Mesendoderm (in vitro differentiated cells): ENCODE data around the gene ZNFX1.
"Not testable (repeated sequence)": the region's sequence is repeated elsewhere in the genome, so short reads cannot be mapped to it uniquely, and the experiment has no call there.

Experiments
- DNase-seq: peaks from one replicate; pipeline ENCODE4 v3.0.0; 2013
- H2AK5ac ChIP-seq: 2 replicates; pipeline ENCODE4 v1.6.1; 2013; ENCODE audit warnings: low read length, inconsistent platforms
- H2BK120ac ChIP-seq: 2 replicates; pipeline ENCODE4 v1.6.1; 2013; ENCODE audit warnings: low read depth, mild to moderate bottlenecking, low read length, moderate library complexity, mixed read lengths
- H2BK15ac ChIP-seq: replicated peaks from 2 replicates; pipeline ENCODE4 v1.6.1; 2013; ENCODE audit warnings: low read depth, mild to moderate bottlenecking, moderate library complexity
- H2BK5ac ChIP-seq: 2 replicates; pipeline ENCODE4 v1.6.1; 2013; ENCODE audit warnings: low read length, inconsistent platforms
- H3K18ac ChIP-seq: 2 replicates; pipeline ENCODE4 v1.6.1; 2013; ENCODE audit warnings: mild to moderate bottlenecking, low read length, mixed read lengths
- H3K23ac ChIP-seq: one replicate; pipeline ENCODE4 v1.6.1; 2013; ENCODE audit warnings: low read length
- H3K27ac ChIP-seq: 2 replicates; pipeline ENCODE4 v1.5.1; 2013; ENCODE audit warnings: low read depth, mild to moderate bottlenecking, inconsistent platforms, low read length, moderate library complexity
- H3K27me3 ChIP-seq: 2 replicates; pipeline ENCODE4 v1.6.1; 2013; ENCODE audit warnings: low read length, control low read depth, mild to moderate bottlenecking, inconsistent platforms; ENCODE audit not compliant: insufficient read depth, poor library complexity
- H3K36me3 ChIP-seq: 2 replicates; pipeline ENCODE4 v1.6.1; 2013; ENCODE audit warnings: low read length, inconsistent platforms; ENCODE audit not compliant: control insufficient read depth, insufficient read depth
- H3K4ac ChIP-seq: one replicate; pipeline ENCODE4 v1.6.1; 2013; ENCODE audit warnings: low read depth, mild to moderate bottlenecking, low read length, moderate library complexity
- H3K4me1 ChIP-seq: 2 replicates; pipeline ENCODE4 v1.6.1; 2013; ENCODE audit warnings: low read depth, low read length, inconsistent platforms; ENCODE audit not compliant: control insufficient read depth
- H3K4me2 ChIP-seq: 2 replicates; pipeline ENCODE4 v1.6.1; 2013; ENCODE audit warnings: low read length
- H3K4me3 ChIP-seq: 2 replicates; pipeline ENCODE4 v1.5.1; 2013; ENCODE audit warnings: mild to moderate bottlenecking, low read length
- H3K56ac ChIP-seq: one replicate; pipeline ENCODE4 v1.6.1; 2013; ENCODE audit warnings: low read length
- H3K79me1 ChIP-seq: 2 replicates; pipeline ENCODE4 v1.6.1; 2013; ENCODE audit warnings: low read length, inconsistent platforms
- H3K79me2 ChIP-seq: 2 replicates; pipeline ENCODE4 v1.6.1; 2013; ENCODE audit warnings: mild to moderate bottlenecking, low read length; ENCODE audit not compliant: control insufficient read depth, insufficient read depth
- H3K9ac ChIP-seq: 2 replicates; pipeline ENCODE4 v1.6.1; 2013; ENCODE audit warnings: low read length, inconsistent platforms
- H4K5ac ChIP-seq: one replicate; pipeline ENCODE4 v1.6.1; 2013; ENCODE audit warnings: low read length
- H4K8ac ChIP-seq: one replicate; pipeline ENCODE4 v1.6.1; 2013; ENCODE audit warnings: low read depth, mild to moderate bottlenecking, control low read depth, low read length, moderate library complexity
- WGBS: extraction: QIAGEN DNeasy Blood & Tissue Kit; methylation state at CpG from one replicate; pipeline ENCODE4 v1.1.7; 2013; ENCODE audit warnings: low lambda C conversion rate, missing lambda C conversion rate; ENCODE audit not compliant: insufficient coverage; ENCODE audit errors: extremely low coverage; 5-methylcytosine and 5-hydroxymethylcytosine counted together
- small RNA-seq: library from polyadenylated mRNA; stranded (forward); fragments of <200 nt; extraction: miRNeasy Mini kit (QIAGEN cat#:217004); gene quantifications from one replicate; pipeline ENCODE3, GENCODE V24; 2013; ENCODE audit not compliant: insufficient read depth

ZNFX1 gene

DNA sequence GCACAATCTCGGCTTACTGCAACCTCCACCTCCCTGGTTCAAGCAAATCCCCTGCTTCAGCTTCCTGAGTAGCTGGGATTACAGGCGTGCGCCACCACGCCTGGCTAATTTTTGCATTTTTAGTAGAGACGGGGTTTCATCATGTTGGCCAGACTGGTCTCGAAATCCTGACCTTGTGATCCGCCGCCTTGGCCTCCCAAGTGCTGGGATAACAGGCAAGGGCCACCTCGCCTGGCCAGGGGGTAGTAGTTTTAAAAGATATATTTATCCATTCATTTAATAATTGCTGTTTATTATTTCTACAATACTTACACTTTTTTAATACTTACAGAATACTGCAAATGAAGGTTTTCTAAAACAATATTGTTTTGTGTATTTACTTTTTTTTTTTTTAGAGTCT lies 74.1 kb downstream of the ZNFX1 start:
- Histone ChIP-seq H4K8ac (no peak overlapping the region), H3K79me2 (no peaks in the 10 kb centered on the region), H4K5ac (no peak overlapping the region), H3K4me1 (no peaks in the 10 kb centered on the region), H3K4ac (no peak overlapping the region), H3K23ac (no peak overlapping the region), H2AK5ac (no peak overlapping the region), H3K4me2 (no peak overlapping the region), H2BK15ac (no peak overlapping the region), H2BK120ac (no peak overlapping the region), H3K18ac (no peak overlapping the region), H3K27me3 (no peaks in the 10 kb centered on the region), H3K4me3 (no peak overlapping the region), H3K36me3 (no peaks in the 10 kb centered on the region), H3K56ac (no peak overlapping the region), H3K9ac (no peak overlapping the region), H3K79me1 (no peaks in the 10 kb centered on the region), H2BK5ac (no peak overlapping the region), H3K27ac (no peak overlapping the region)
- no CpG with 5 or more reads among the region's 9 CpGs for WGBS
- DNase-seq, result no peak

DNA sequence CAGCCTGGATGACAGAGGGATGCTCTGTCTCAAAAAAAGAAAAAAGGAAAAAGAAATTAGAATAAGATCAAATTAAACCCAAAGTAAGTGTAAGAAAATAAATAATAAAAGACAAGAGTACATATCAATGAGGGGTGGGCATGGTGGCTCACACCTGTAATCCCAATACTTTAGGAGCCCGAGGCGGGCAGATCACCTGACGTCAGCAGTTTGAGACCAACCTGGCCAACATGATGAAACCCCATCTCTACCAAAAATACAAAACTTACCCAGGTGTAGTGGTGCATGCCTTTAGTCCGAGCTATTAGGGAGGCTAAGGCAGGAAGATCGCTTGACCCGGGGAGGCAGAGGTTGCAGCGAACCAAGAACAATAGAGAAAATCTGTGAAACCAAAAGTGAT lies 74.8 kb downstream of the ZNFX1 start:
- DNase-seq, result no peak
- H3K79me2 ChIP-seq, result no peaks in the 10 kb centered on the region
- no peaks in the 10 kb centered on the region for H3K4me1 ChIP-seq
- H2AK5ac ChIP-seq, result no peak overlapping the region
- H3K4ac ChIP-seq, result no peak overlapping the region
- WGBS, result no CpG with 5 or more reads among the region's 7 CpGs
- no peaks in the 10 kb centered on the region for H3K27me3 ChIP-seq
- H2BK120ac ChIP-seq, result no peak overlapping the region
- no peak overlapping the region for H3K4me2 ChIP-seq
- H3K56ac ChIP-seq, result no peak overlapping the region
- H3K27ac ChIP-seq, result no peak overlapping the region
- H2BK15ac ChIP-seq, result no peak overlapping the region
- no peak overlapping the region for H4K8ac ChIP-seq
- no peak overlapping the region for H3K9ac ChIP-seq
- no peak overlapping the region for H3K23ac ChIP-seq
- no peak overlapping the region for H4K5ac ChIP-seq
- H3K18ac ChIP-seq, result no peak overlapping the region
- no peaks in the 10 kb centered on the region for H3K36me3 ChIP-seq
- H3K79me1 ChIP-seq, result no peaks in the 10 kb centered on the region
- no peak overlapping the region for H2BK5ac ChIP-seq
- H3K4me3 ChIP-seq, result no peak overlapping the region

DNA sequence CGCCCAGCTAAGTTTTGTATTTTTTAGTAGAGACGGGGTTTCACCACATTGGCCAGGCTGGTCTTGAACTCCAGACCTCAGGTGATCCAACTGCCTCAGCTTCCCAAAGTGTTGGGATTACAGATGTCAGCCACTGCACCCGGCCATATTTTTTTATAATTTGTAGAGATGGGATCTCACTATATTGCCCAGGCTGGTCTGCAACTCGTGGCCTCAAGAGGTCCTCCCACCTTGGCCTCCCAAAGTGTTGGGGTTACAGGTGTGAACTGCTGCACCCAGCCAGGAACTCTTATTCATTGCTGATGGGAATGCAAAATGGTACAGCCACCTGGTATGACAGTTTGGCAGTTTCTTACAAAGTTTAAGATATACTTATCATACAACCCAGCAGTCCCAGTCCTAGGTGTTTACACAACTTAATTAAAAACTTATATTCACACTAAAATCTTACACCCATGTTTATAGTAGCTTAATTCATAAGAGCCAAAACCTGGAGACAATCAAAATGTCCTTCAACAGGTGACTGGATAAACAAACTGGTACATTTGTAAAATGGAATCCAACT lies 78.0 kb downstream of the ZNFX1 start:
- Histone ChIP-seq H2BK15ac (no peak overlapping the region), H2AK5ac (no peak overlapping the region), H2BK120ac (no peak overlapping the region), H3K18ac (no peak overlapping the region), H3K27ac (no peak overlapping the region), H3K4me3 (no peak overlapping the region), H3K27me3 (no peaks in the 10 kb centered on the region), H3K9ac (no peak overlapping the region), H3K36me3 (no peaks in the 10 kb centered on the region), H4K8ac (no peak overlapping the region), H3K79me2 (no peaks in the 10 kb centered on the region), H3K23ac (no peak overlapping the region), H2BK5ac (no peak overlapping the region), H3K4me1 (no peaks in the 10 kb centered on the region), H3K79me1 (no peaks in the 10 kb centered on the region), H3K4me2 (no peak overlapping the region), H4K5ac (no peak overlapping the region), H3K56ac (no peak overlapping the region), H3K4ac (no peak overlapping the region)
- WGBS, result no CpG with 5 or more reads among the region's 4 CpGs
- DNase-seq, result no peak

DNA sequence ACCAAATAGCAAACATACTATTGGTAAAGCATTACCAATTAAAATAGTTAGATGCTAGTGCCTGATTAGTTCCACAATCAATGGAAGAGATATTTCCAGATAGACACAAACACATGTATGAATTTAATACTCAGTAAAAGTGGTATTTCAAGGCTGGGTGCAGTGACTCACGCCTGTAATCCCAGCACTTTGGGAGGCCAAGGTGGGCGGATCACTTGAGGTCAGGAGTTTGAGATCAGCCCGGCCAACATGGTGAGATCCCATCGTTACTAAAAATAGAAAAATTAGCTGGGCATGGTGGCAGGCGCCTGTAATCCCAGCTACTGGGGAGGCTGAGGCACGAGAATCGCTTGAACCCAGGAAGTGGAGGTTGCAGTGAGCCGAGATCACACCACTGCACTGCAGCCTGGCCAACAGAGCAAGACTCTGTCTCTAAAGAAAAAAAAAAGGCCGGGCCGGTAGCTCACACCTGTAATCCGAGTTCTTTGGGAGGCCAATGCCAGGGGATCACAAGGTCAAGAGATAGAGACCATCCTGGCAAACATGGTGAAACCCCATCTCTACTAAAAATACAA lies 84.8 kb downstream of the ZNFX1 start:
- H3K9ac ChIP-seq, H3K4ac ChIP-seq, H4K8ac ChIP-seq, H3K23ac ChIP-seq, H3K18ac ChIP-seq, H4K5ac ChIP-seq, H2BK5ac ChIP-seq, H3K79me1 ChIP-seq, H3K27ac ChIP-seq, H3K79me2 ChIP-seq, H3K36me3 ChIP-seq, H3K27me3 ChIP-seq, H3K4me2 ChIP-seq, H2BK120ac ChIP-seq, H2BK15ac ChIP-seq, DNase-seq, H3K4me3 ChIP-seq, H3K56ac ChIP-seq, H3K4me1 ChIP-seq, H2AK5ac ChIP-seq: not testable (repeated sequence)
- WGBS, result no CpG with 5 or more reads among the region's 11 CpGs

Small RNA genes lying within 50 kb of the gene (small RNA-seq; reads per million reads assigned to genes)
- gene SNORD12B, result 7,818 reads per million, percentile 100 among the genes with 10 or more reads in this experiment
- 1,664 reads per million, percentile 99 among the genes with 10 or more reads in this experiment for gene SNORD12C
